Stomach (tissue), 4 donors: ENCODE results near the gene MYOD1.

Experiments used
- CTCF ChIP-seq, 7 experiments: fragments of 450-650 bp in 4 of 7; fragments of 200-600 bp in 3 of 7; sonication (generic) in 3 of 7; IDR thresholded peaks; one replicate each; pipeline ENCODE4 v1.5.1; 2016 to 2019; ENCODE audit warnings: antibody characterized with exemption in 7 of 7, control low read depth in 2 of 7, mild to moderate bottlenecking in 1 of 7
- POLR2A ChIP-seq, 4 donors: fragments of 450-650 bp; IDR thresholded peaks; one replicate each; pipeline ENCODE4 v1.6.1; 2016; ENCODE audit warnings: antibody characterized with exemption in 4 of 4, control low read depth in 2 of 4, mild to moderate bottlenecking in 1 of 4, moderate library complexity in 1 of 4
- POLR2AphosphoS5 ChIP-seq, 3 donors: sonication (generic); formaldehyde crosslinking; IDR thresholded peaks; one replicate each; pipeline ENCODE4 v1.6.1; 2016; ENCODE audit warnings: antibody characterized with exemption in 3 of 3

GRCh38 chr11:17711836-17712235 lies 7.5 kb upstream of the MYOD1 start:
- TF ChIP-seq CTCF (IDR thresholded peaks at IDR 0.05) (no peak), POLR2A (IDR thresholded peaks at IDR 0.05) (no peak), POLR2AphosphoS5 (IDR thresholded peaks at IDR 0.05) (no peak)
